GM23248 (cell line): ENCODE measurements around the gene ZBTB7C.

Source experiments
- EZH2 ChIP-seq: fragments of 200-600 bp; sonication (generic); IDR thresholded peaks from 2 replicates; pipeline ENCODE4 v1.6.1; 2018; ENCODE audit warnings: antibody characterized with exemption, mild to moderate bottlenecking; ENCODE audit not compliant: insufficient read depth, poor library complexity, severe bottlenecking
- EZH2phosphoT487 ChIP-seq: fragments of 200-600 bp; sonication (generic); IDR thresholded peaks from 2 replicates; pipeline ENCODE4 v1.6.1; 2018; ENCODE audit warnings: antibody characterized with exemption, moderate library complexity, mild to moderate bottlenecking, low read depth; ENCODE audit not compliant: insufficient read depth

DNA sequence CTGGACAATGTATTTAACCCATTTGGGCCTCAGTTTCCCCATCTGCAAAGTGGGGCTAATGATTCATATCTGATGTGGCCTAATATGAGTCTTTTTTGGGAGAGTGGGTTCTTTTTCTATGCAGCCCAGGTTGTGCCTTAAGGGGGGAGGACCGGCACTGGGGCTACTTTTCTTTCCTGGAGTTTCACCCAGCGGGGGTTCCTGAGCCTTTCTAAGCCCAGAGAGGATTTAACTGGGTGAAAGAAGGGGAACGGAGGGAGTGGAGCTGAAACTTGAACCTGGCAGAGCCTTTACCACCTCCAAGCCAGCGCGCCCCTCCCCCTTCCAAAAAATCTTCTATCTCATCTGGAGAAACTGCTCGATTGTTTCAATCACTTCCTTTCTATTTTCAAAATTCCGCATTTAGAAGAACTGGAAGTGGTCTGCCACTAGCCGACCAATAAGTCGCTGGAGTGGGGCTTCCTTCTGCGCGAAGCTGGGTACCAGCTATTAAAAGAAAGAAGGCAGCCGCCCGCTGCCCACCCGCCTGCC is 273.7 kb downstream of the ZBTB7C start:
- TF ChIP-seq EZH2 = no peak
- TF ChIP-seq EZH2phosphoT487 = no peak
